Neuronal stem cell (in vitro differentiated cells): Measurements from ENCODE around the gene GRIP2.
A peak's percentile ranks its signal among the peaks of the same experiment; 100 is the strongest.

Source experiments
- DNase-seq: peaks from one replicate; pipeline ENCODE4 v3.0.0-alpha.2; 2013; ENCODE audit warnings: low spot score
- H2AFZ ChIP-seq: one replicate; pipeline ENCODE4 v1.6.1; 2013; ENCODE audit warnings: mild to moderate bottlenecking, low read length, inconsistent platforms
- H2AK5ac ChIP-seq: 2 replicates; pipeline ENCODE4 v1.6.1; 2013; ENCODE audit warnings: low read depth, mild to moderate bottlenecking, inconsistent platforms, low read length, moderate library complexity, mixed read lengths
- H2BK120ac ChIP-seq: 2 replicates; pipeline ENCODE4 v1.6.1; 2013; ENCODE audit warnings: low read depth, mild to moderate bottlenecking, inconsistent platforms, low read length, moderate library complexity, mixed read lengths
- H2BK12ac ChIP-seq: one replicate; pipeline ENCODE4 v1.6.1; 2013; ENCODE audit warnings: low read length, inconsistent platforms
- H2BK15ac ChIP-seq: 2 replicates; pipeline ENCODE4 v1.6.1; 2013; ENCODE audit warnings: mild to moderate bottlenecking, low read length, inconsistent platforms, mixed read lengths
- H2BK5ac ChIP-seq: one replicate; pipeline ENCODE4 v1.6.1; 2013; ENCODE audit warnings: inconsistent platforms, mild to moderate bottlenecking, low read length, moderate library complexity
- H3K14ac ChIP-seq: one replicate; pipeline ENCODE4 v1.6.1; 2013; ENCODE audit warnings: low read length, inconsistent platforms
- H3K18ac ChIP-seq: 2 replicates; pipeline ENCODE4 v1.6.1; 2013; ENCODE audit warnings: low read length, inconsistent platforms
- H3K23ac ChIP-seq: 2 replicates; pipeline ENCODE4 v1.6.1; 2013; ENCODE audit warnings: low read depth, mild to moderate bottlenecking, mixed read lengths, low read length, inconsistent platforms; ENCODE audit not compliant: poor library complexity
- H3K27ac ChIP-seq: replicated peaks from 3 replicates; pipeline ENCODE4 v1.5.1; 2013; ENCODE audit warnings: low read length, inconsistent platforms
- H3K27me3 ChIP-seq, 3 experiments: 2 replicates each; pipeline ENCODE4 v1.6.1; 2013; ENCODE audit warnings: low read length in 3 of 3, mild to moderate bottlenecking in 2 of 3, inconsistent platforms in 1 of 3, low read depth in 1 of 3, mixed read lengths in 1 of 3, moderate library complexity in 1 of 3; ENCODE audit not compliant: control insufficient read depth in 3 of 3, insufficient read depth in 3 of 3
- H3K36me3 ChIP-seq, 2 donors: replicated peaks in 1 of 2; 2 replicates each; pipeline ENCODE4 v1.6.1; 2013; ENCODE audit warnings: low read length in 2 of 2; ENCODE audit not compliant: control insufficient read depth in 2 of 2, insufficient read depth in 2 of 2
- H3K4ac ChIP-seq: 2 replicates; pipeline ENCODE4 v1.6.1; 2013; ENCODE audit warnings: inconsistent platforms, mild to moderate bottlenecking, low read length, moderate library complexity
- H3K4me1 ChIP-seq, 2 donors: 1 replicate in 1 of 2; 2 replicates in 1 of 2; pipeline ENCODE4 v1.6.1; 2013; ENCODE audit warnings: low read length in 2 of 2, low read depth in 1 of 2; ENCODE audit not compliant: control insufficient read depth in 2 of 2, insufficient read depth in 1 of 2
- H3K4me2 ChIP-seq: one replicate; pipeline ENCODE4 v1.6.1; 2013; ENCODE audit warnings: mild to moderate bottlenecking, low read length, inconsistent platforms; ENCODE audit not compliant: insufficient read depth, poor library complexity, severe bottlenecking
- H3K4me3 ChIP-seq, 2 donors: 2 replicates each; pipeline ENCODE4 v1.5.1; 2013; ENCODE audit warnings: low read length in 2 of 2, mild to moderate bottlenecking in 2 of 2, inconsistent platforms in 1 of 2, moderate library complexity in 1 of 2
- H3K79me1 ChIP-seq: one replicate; pipeline ENCODE4 v1.6.1; 2013; ENCODE audit warnings: low read depth, mild to moderate bottlenecking, inconsistent platforms, low read length, moderate library complexity
- H3K9ac ChIP-seq: one replicate; pipeline ENCODE4 v1.6.1; 2013; ENCODE audit warnings: mild to moderate bottlenecking, low read depth, low read length, inconsistent platforms; ENCODE audit not compliant: poor library complexity
- H3K9me3 ChIP-seq, 2 donors: replicated peaks in 1 of 2; 2 replicates each; pipeline versions ENCODE3 to v1.6.1; 2013; ENCODE audit warnings: low read length in 2 of 2, mild to moderate bottlenecking in 2 of 2, inconsistent platforms in 1 of 2, low read depth in 1 of 2, mixed read lengths in 1 of 2, moderate library complexity in 1 of 2; ENCODE audit not compliant: control insufficient read depth in 2 of 2, insufficient read depth in 1 of 2
- H4K8ac ChIP-seq: one replicate; pipeline ENCODE4 v1.6.1; 2013; ENCODE audit warnings: low read depth, mild to moderate bottlenecking, inconsistent platforms, low read length, moderate library complexity
- H4K91ac ChIP-seq: one replicate; pipeline ENCODE4 v1.6.1; 2013; ENCODE audit warnings: low read length, low read depth, mild to moderate bottlenecking, inconsistent platforms; ENCODE audit not compliant: poor library complexity
- WGBS, 2 donors: extraction: QIAGEN DNeasy Blood & Tissue Kit; methylation state at CpG; one replicate each; pipeline ENCODE4 v1.1.7; 2013; ENCODE audit warnings: missing lambda C conversion rate in 2 of 2, mixed read lengths in 1 of 2; ENCODE audit not compliant: insufficient read length in 2 of 2, insufficient replicate concordance in 1 of 2; ENCODE audit errors: extremely low coverage in 2 of 2; 5-methylcytosine and 5-hydroxymethylcytosine counted together

The GRIP2 gene

DNA sequence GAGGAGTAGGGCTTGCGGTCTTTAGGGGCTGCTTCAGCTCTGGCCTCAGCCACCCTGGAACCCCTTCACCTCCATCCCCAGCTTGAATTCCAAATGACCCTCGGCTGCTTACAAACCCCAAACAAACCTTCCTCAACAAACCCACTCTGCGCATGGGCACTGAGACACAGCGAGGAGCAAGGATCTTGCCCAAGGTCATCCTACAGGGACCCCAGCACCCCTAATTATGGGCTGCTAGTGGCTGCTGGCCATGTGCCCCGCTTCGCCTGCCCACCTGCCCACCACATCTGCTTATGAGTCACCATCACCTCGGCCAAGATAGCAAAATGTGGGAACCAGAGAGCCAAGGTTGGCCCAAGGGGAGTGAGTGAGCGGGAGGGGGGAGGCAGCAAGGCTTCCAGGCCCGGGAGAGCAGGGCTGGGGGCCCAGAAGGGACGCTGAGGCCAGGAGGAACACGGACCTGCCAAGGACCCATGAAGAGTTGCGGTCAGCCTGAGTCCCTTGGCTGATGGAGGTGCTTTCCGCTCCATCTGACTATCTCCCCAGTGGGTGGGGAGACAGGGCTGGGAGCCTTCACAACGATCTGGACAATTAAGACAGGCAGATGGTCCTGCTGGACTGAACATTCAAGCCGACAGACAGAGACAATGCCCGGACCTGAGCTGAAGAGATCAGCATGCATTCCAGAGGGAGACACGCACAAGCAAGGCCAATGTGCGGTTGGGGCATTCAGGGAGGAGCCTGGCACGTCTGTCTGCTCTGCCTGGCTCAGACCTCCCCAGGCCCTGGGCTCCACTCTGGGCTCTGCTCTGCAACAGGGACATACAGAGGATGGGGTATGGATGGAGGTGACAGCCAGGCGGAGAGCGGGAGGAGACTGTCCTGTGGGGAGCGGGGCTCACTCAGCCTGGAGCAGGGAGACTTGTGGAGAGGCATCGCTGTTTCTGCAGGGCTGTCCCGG lies 10.8 kb upstream of the GRIP2 start:
- H3K79me1 ChIP-seq: no peaks in the 10 kb centered on the region
- H3K9ac ChIP-seq: no peak overlapping the region
- H4K91ac ChIP-seq: no peak overlapping the region
- peak overlapping the region; percentile 65 for H3K14ac ChIP-seq
- H4K8ac ChIP-seq: no peak overlapping the region
- no peak overlapping the region for H2AFZ ChIP-seq
- peaks cover 0 to 11% of the 10 kb centered on the region in 2 donors for H3K4me1 ChIP-seq
- DNase-seq: no peak
- H3K36me3 ChIP-seq: no peaks in the 10 kb centered on the region
- no peak overlapping the region for H2BK15ac ChIP-seq
- H3K4me2 ChIP-seq: no peak overlapping the region
- no peak overlapping the region for H2BK120ac ChIP-seq
- H3K4ac ChIP-seq: no peak overlapping the region
- H3K4me3 ChIP-seq: no peak overlapping the region
- peak overlapping the region; percentile 51 for H3K18ac ChIP-seq
- H3K23ac ChIP-seq: peak overlapping the region; percentile 30
- no CpG with 5 or more reads among the region's 24 CpGs for WGBS, 2 donors
- peak overlapping the region; percentile 24 for H2AK5ac ChIP-seq
- no peak overlapping the region for H3K27ac ChIP-seq
- no peaks in the 10 kb centered on the region for H3K9me3 ChIP-seq
- H2BK5ac ChIP-seq: peak overlapping the region; percentile 11
- H2BK12ac ChIP-seq: no peak overlapping the region
- H3K27me3 ChIP-seq: peaks cover 0 to 59% (median 7%) of the 10 kb centered on the region in 3 experiments

DNA sequence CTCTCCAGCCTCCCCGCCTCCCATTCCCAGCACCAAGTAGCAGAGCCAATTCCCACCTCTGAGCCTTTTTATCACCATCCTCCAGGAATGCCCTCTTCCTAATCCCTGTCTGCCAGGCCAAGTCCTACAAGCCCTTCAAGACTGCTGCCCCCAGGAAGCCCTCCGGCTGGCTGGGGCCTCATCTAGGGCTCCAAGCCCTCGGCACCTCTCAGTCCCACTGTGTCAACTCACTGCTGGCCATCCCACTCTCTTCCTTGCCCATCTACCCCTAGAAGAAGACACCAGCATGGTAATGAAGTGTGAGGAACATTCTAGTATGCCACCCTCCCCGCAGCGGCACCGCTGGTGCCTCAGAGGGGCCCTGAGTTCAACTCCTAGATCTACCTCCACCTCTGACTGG lies 10.0 kb upstream of the GRIP2 start:
- H3K79me1 ChIP-seq: no peaks in the 10 kb centered on the region
- no peak overlapping the region for H3K18ac ChIP-seq
- no peak overlapping the region for H3K23ac ChIP-seq
- H4K8ac ChIP-seq: no peak overlapping the region
- no peak overlapping the region for H3K4me3 ChIP-seq
- no peaks in the 10 kb centered on the region for H3K9me3 ChIP-seq
- peak overlapping the region; percentile 71 for H3K14ac ChIP-seq
- DNase-seq: no peak
- H3K36me3 ChIP-seq: no peaks in the 10 kb centered on the region
- H2BK12ac ChIP-seq: no peak overlapping the region
- no peak overlapping the region for H4K91ac ChIP-seq
- no peak overlapping the region for H3K9ac ChIP-seq
- WGBS, 2 donors: no CpG with 5 or more reads among the region's 6 CpGs
- H3K4me1 ChIP-seq: peaks cover 0 to 7% of the 10 kb centered on the region in 2 donors
- H2BK5ac ChIP-seq: peak overlapping the region; percentile 11
- no peak overlapping the region for H3K4ac ChIP-seq
- H2BK120ac ChIP-seq: no peak overlapping the region
- H3K27ac ChIP-seq: no peak overlapping the region
- H2AK5ac ChIP-seq: peak overlapping the region; percentile 24
- H3K27me3 ChIP-seq: peaks cover 0 to 59% (median 5%) of the 10 kb centered on the region in 3 experiments
- no peak overlapping the region for H2AFZ ChIP-seq
- H3K4me2 ChIP-seq: no peak overlapping the region
- no peak overlapping the region for H2BK15ac ChIP-seq

DNA sequence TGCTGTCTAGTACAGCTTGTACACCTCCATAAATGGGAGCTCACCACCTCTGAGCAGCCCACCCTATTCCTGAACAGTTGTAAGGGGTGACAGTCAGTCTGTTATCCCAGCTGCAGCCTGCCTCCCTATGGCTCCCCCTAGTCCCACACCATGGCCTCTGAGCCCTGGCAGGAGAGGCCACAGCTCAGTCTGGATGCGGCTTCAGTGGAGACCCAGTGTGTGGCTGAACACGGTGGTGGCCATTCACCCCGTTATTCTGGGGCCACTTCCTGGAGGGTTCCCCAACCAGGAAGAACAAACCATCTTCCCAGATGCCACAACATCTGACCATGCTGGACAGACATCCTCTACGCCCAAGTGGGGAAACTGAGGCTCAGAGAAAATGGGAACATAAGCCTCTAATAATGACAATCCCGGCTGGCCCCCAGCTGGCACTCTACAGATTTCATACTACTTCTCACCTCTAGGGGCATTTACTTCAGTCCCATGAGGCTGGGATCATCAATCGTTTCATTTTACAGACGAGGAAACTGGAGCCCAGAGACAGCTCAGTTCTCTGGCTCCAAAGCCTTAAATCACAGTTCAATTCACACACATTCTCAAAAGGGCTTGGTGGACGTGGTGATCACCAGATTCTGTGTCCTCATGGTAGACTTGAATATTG lies 9.2 kb upstream of the GRIP2 start:
- Histone ChIP-seq H2BK120ac (no peak overlapping the region), H2BK5ac (no peak overlapping the region), H3K18ac (no peak overlapping the region), H3K27ac (no peak overlapping the region), H3K4me2 (no peak overlapping the region), H3K4me3 (no peak overlapping the region), H2AFZ (no peak overlapping the region), H3K4ac (no peak overlapping the region), H2BK15ac (no peak overlapping the region), H3K79me1 (no peaks in the 10 kb centered on the region), H3K23ac (no peak overlapping the region), H3K9me3 (no peaks in the 10 kb centered on the region), H2BK12ac (no peak overlapping the region), H3K4me1 (peaks cover 0 to 4% of the 10 kb centered on the region in 2 donors), H3K9ac (no peak overlapping the region), H2AK5ac (no peak overlapping the region), H3K27me3 (peaks cover 0 to 60% (median 5%) of the 10 kb centered on the region in 3 experiments), H4K91ac (no peak overlapping the region), H4K8ac (no peak overlapping the region), H3K36me3 (no peaks in the 10 kb centered on the region), H3K14ac (peak overlapping the region; percentile 40)
- DNase-seq: no peak
- no CpG with 5 or more reads among the region's 8 CpGs for WGBS, 2 donors

DNA sequence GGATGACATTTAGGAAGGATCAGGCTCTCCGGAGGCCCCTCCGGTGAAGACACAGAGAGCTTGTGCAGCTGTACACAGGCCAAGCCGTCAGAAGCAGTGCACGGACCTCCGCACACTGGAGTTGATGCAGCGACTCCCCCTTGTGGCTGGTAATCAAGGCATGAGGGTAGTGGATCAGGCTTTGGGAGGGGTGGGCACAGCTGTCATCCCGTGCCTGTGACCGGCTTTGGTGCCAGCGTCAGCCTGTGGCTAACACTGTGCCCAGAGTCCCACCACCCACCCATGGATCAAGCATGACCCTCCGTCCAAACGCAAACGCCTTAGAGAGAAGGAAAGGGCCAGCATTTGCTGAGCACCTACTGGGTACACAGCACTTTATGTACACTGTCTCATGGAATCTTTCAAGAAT lies 8.2 kb upstream of the GRIP2 start:
- H2AK5ac ChIP-seq: no peak overlapping the region

More for the DNA sequence above, 8.2 kb upstream of the GRIP2 start:
- no peak overlapping the region for H3K27ac ChIP-seq
- H3K36me3 ChIP-seq: no peaks in the 10 kb centered on the region
- no peak overlapping the region for H3K9ac ChIP-seq
- H2AFZ ChIP-seq: peak overlapping the region; percentile 47
- H4K8ac ChIP-seq: no peak overlapping the region
- no peak overlapping the region for H4K91ac ChIP-seq
- no peak overlapping the region for H3K23ac ChIP-seq
- DNase-seq: peak; percentile 60
- H2BK15ac ChIP-seq: no peak overlapping the region
- H3K4me2 ChIP-seq: no peak overlapping the region
- H2BK120ac ChIP-seq: no peak overlapping the region
- H3K27me3 ChIP-seq: peaks cover 0 to 60% (median 5%) of the 10 kb centered on the region in 3 experiments
- no peak overlapping the region for H3K14ac ChIP-seq
- H3K4me3 ChIP-seq: no peak overlapping the region
- H2BK12ac ChIP-seq: no peak overlapping the region
- peak overlapping the region; percentile 38 for H3K18ac ChIP-seq
- no CpG with 5 or more reads among the region's 12 CpGs for WGBS, 2 donors
- H3K79me1 ChIP-seq: no peaks in the 10 kb centered on the region
- H3K4me1 ChIP-seq: peaks cover 0 to 4% of the 10 kb centered on the region in 2 donors
- no peaks in the 10 kb centered on the region for H3K9me3 ChIP-seq
- H3K4ac ChIP-seq: no peak overlapping the region
- no peak overlapping the region for H2BK5ac ChIP-seq
